ENCODE results near the gene RERE. TPM values are rescaled to one million over a fixed set of nuclear protein-coding genes. Genes with fewer than 3 reads are reported as not detected.

The RERE gene
- total and polyA plus RNA-seq, 7 donors: 38.8 to 308 (median 99.7) TPM

GRCh38 chr1:8418301-8418700, 399.1 kb downstream of the RERE start:
- 24 to 48% (median 25%) methylated on average over 4 of the region's 4 CpGs for WGBS, 3 donors
- Histone ChIP-seq H3K36me3 (ENCODE audit: insufficient read depth in 1 of 2, low read depth in 1 of 2) (peaks cover 10 to 18% of the 10 kb centered on the region in 2 donors), H3K27ac (peak overlapping the region; percentile 98), H3K9me3 (no peaks in the 10 kb centered on the region), H3K4me1 (peaks cover 78% of the 10 kb centered on the region), H3K4me3 (peak overlapping the region; percentile 90), H3K27me3 (ENCODE audit: insufficient read depth in 3 of 3, low read length in 2 of 3) (no peaks in the 10 kb centered on the region)
- intact Hi-C loops (cut with DNase I): no loop called here
- DNase-seq (peak in 1 of 2 donors; percentile 63), ATAC-seq (peak; percentile 38 to 66 (median 58))
- no peak for TF ChIP-seq CTCF (IDR thresholded peaks at IDR 0.05)

- DNase-seq (no peak), ATAC-seq (no peak)
- intact Hi-C loops (cut with DNase I): no loop called here
- H3K4me1 ChIP-seq: peaks cover 84% of the 10 kb centered on the region
- no peaks in the 10 kb centered on the region for H3K9me3 ChIP-seq
- peak overlapping the region; percentile 4 for H3K4me3 ChIP-seq
- H3K36me3 ChIP-seq (ENCODE audit: insufficient read depth in 1 of 2, low read depth in 1 of 2): peaks cover 10 to 18% of the 10 kb centered on the region in 2 donors
- no peaks in the 10 kb centered on the region for H3K27me3 ChIP-seq (ENCODE audit: insufficient read depth in 3 of 3, low read length in 2 of 3)
- H3K27ac ChIP-seq: peak overlapping the region; percentile 98
- TF ChIP-seq CTCF (IDR thresholded peaks at IDR 0.05): no peak
- 56 to 62% (median 61%) methylated on average over 5 of the region's 5 CpGs for WGBS, 3 donors
These were observed 399.8 kb downstream of the RERE start for GRCh38 chr1:8417625-8418024.

GRCh38 chr1:8416881-8417280, 400.6 kb downstream of the RERE start:
- H3K4me1 ChIP-seq: peaks cover 88% of the 10 kb centered on the region
- DNase-seq: no peak
- H3K36me3 ChIP-seq (ENCODE audit: insufficient read depth in 1 of 2, low read depth in 1 of 2): peaks cover 10 to 18% of the 10 kb centered on the region in 2 donors
- TF ChIP-seq CTCF (IDR thresholded peaks at IDR 0.05): no peak
- 15 to 30% (median 22%) methylated on average over 3 of the region's 3 CpGs for WGBS, 3 donors
- H3K9me3 ChIP-seq: no peaks in the 10 kb centered on the region
- peak in 2 of 4 donors; percentile 21 to 26 for ATAC-seq
- H3K27me3 ChIP-seq (ENCODE audit: insufficient read depth in 3 of 3, low read length in 2 of 3): no peaks in the 10 kb centered on the region
- peak overlapping the region; percentile 5 for H3K4me3 ChIP-seq
- intact Hi-C loops (cut with DNase I): no loop called here
- H3K27ac ChIP-seq: peak overlapping the region; percentile 98

GRCh38 chr1:8415526-8416278, 401.7 kb downstream of the RERE start:
- Histone ChIP-seq H3K27ac (peak overlapping the region; percentile 98), H3K9me3 (no peaks in the 10 kb centered on the region), H3K4me3 (no peak overlapping the region), H3K27me3 (ENCODE audit: insufficient read depth in 3 of 3, low read length in 2 of 3) (no peaks in the 10 kb centered on the region), H3K4me1 (peaks cover 90% of the 10 kb centered on the region), H3K36me3 (ENCODE audit: insufficient read depth in 1 of 2, low read depth in 1 of 2) (peaks cover 10 to 18% of the 10 kb centered on the region in 2 donors)
- intact Hi-C loops (cut with DNase I): no loop called here
- no peak for TF ChIP-seq CTCF (IDR thresholded peaks at IDR 0.05)
- no peak for DNase-seq
- 34 to 42% (median 35%) methylated on average over 7 of the region's 7 CpGs for WGBS, 3 donors
- no peak for ATAC-seq
